ENCODE results near the gene BAX.

DNA sequence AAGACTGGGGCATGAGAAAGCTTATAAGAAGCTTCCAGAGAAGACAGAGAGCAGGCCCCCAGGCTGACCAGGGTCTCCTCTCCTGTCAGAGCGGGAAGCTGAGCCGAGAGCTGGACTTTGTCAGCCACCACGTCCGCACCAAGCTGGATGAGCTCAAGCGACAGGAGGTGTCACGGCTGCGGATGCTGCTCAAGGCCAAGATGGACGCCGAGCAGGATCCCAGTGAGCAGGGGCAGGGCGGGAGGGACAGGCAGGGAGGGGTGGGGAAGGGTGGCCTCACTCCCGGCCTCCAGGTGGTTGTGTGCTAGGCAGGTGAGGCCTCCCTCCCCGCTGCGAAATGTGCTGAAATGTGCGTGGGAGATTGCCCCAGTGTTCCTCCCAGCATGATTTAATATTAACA lies 49.0 kb upstream of the BAX start:
- TF ChIP-seq, protein P1, sequence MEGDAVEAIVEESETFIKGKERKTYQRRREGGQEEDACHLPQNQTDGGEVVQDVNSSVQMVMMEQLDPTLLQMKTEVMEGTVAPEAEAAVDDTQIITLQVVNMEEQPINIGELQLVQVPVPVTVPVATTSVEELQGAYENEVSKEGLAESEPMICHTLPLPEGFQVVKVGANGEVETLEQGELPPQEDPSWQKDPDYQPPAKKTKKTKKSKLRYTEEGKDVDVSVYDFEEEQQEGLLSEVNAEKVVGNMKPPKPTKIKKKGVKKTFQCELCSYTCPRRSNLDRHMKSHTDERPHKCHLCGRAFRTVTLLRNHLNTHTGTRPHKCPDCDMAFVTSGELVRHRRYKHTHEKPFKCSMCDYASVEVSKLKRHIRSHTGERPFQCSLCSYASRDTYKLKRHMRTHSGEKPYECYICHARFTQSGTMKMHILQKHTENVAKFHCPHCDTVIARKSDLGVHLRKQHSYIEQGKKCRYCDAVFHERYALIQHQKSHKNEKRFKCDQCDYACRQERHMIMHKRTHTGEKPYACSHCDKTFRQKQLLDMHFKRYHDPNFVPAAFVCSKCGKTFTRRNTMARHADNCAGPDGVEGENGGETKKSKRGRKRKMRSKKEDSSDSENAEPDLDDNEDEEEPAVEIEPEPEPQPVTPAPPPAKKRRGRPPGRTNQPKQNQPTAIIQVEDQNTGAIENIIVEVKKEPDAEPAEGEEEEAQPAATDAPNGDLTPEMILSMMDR (IDR thresholded peaks at IDR 0.05), result no peak
- no peak for TF ChIP-seq POLR2A (IDR thresholded peaks at IDR 0.05)
